ENCODE measurements around the gene UBASH3B.

UBASH3B gene

DNA sequence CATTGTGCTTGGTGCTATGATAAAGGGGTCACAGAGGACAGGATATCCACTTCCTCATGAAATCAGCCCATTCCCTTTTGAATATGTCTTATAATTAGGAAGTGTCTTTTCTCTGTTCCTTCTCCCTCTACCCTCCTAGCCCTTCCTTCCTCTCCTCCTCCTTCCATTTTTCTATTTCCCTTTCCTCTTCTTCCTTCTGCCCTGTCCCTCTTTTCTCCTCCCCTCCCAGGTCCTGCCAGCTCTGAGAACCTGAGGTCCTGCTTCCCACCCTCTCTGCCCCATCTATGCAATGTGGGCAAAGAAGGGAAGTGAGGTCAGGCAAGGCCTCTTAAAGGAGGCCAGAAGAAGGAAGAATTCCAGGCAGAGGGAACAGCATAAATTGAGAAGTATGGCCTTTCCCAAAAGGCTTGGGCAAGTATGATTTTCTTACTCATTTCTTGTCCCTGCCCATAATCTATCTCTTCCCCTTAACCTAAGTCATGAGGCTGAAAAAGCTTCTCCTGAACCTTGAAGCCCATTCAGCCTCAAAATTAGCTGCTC lies 7.7 kb upstream of the UBASH3B start:
- DNase-seq (ENCODE audit: low spot score) = no peak

DNA sequence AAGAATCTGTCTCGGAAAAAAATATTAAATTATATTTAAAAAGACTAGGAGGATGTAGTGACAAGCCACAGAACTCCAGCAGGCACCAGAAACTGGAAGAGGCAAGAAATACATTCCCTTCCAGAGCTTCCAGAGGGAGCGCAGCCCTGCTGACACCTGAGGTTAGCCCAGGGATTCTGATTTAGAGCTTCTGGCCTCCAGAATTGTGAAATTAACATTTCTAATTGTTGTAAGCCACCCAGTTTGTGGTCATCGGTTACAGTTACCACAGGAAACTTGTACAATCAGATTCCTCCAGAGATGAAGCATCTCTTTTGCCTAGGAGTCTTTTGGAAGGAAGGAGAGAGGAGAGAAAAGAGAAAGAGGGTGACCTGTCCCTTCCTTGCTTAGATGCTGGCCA lies 6.4 kb upstream of the UBASH3B start:
- no peak for DNase-seq (ENCODE audit: low spot score)

DNA sequence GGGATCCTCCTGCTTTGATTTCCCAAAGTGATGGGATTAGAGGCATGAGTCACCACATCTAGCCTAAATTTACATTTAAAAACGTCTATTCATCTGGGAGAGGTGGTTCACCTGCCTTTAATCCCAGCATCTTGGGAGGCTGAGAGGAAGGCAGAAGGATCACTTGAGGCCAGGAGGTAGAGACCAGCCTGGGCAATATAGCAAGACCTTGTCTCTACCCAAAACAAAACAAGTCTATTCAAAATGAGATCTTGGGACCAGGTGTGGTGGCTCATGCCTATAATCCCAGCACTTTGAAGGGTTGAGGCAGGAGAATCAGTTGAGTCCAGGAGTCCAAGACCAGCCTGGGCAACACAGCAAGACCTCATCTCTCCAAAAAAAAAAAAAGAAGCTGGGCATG lies 4.9 kb upstream of the UBASH3B start:
- DNase-seq (ENCODE audit: low spot score) = no peak

DNA sequence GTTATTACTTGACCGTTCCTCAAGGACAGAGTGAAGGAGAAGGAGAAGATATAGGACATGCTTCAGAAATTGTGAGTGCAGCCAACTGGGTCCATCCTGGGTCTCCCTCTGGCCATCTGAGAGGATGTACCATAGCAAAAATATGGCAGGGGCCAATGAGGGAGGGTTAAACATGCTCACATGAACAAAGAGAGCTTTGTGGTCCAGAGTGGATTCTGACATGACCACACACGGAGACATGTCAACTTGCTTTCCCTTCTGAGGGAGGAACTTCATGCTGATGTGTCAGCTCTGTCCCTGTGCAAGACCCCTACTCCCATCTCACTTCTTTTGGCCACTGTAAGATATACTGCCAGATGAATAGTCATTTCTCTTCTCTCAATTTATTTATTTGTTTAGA lies 3.0 kb upstream of the UBASH3B start:
- no peak for DNase-seq (ENCODE audit: low spot score)

DNA sequence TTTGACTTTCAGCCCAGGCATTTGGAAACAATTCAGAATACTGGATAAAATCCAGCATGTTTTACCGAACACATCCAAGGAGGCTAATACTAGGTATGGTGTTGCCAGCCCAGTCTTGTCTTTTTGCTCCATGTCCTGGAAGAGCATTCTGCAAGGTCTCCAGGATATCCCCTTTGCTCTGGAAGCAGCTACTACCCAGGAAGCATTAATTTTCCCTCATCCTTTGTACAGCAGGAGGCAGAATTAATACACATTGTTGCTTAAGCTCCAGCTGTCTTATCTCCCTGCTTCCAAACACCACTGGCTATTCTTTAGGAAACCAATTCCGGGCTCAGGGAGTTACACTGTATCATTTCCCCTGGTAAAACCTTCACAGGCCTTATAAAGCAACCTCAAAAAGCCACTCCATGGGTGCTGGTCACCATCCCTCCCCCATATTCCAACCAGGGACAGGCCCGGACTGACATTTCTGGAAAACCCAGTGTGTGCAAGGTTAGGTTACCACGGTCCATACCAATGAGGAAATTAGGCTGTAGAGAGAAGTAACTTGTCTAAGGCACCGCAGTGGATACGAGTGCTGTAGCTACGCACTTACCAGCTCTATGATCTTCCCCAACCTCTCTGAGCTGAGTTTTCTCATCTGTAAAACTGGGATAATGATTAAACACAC lies 1.5 kb upstream of the UBASH3B start:
- no peak for DNase-seq (ENCODE audit: low spot score)

DNA sequence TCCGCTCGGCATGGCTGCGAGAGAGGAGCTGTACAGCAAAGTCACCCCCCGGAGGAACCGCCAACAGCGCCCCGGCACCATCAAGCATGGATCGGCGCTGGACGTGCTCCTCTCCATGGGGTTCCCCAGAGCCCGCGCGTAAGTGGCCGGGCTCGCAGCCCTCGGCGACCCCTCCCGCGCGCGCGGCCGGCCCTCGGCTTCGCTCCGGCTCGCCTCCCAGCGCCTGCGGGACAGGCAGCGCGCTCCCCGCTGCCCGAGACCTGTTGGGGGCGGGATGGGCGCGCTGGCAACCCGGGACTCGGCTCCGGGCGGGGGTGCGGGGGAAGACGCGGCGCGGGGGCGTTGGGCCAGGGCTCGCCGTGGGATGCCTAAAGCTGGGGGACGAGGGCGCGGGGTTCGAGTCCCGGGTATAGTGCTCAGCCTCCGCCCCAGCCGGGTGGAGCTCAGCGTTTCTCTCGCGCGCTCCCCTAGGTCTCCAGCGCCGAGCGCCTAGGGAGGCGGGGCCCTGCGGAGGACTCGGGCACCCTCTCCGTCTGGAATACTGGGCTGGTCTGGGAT lies 630 bp downstream of the UBASH3B start:
- peak; percentile 70 for DNase-seq (ENCODE audit: low spot score)

DNA sequence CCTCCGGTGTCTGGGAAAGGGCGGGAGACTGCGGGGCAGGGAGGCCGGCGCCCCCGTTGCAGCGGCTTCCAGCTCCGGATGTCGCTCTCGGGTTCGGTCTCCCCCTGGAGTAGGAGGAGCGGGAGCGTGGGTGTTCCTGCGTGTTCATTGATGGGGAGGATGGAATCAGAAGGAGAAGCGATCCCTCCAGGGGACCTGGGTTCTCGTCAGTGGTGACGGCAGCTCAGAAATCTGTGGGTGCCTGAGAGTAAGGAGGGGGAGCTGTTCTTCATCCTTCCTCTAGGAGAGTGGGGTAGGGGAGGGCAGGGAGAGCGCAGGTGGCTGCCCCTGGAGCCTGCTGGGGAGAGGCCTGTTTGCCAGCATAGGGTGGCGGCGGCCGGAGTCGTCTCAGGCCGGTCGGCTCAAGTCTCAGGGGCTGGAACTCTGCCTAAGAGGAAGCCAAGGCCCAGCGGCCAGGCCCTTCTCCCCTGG lies 1.1 kb downstream of the UBASH3B start:
- DNase-seq (ENCODE audit: low spot score) = peak; percentile 70

DNA sequence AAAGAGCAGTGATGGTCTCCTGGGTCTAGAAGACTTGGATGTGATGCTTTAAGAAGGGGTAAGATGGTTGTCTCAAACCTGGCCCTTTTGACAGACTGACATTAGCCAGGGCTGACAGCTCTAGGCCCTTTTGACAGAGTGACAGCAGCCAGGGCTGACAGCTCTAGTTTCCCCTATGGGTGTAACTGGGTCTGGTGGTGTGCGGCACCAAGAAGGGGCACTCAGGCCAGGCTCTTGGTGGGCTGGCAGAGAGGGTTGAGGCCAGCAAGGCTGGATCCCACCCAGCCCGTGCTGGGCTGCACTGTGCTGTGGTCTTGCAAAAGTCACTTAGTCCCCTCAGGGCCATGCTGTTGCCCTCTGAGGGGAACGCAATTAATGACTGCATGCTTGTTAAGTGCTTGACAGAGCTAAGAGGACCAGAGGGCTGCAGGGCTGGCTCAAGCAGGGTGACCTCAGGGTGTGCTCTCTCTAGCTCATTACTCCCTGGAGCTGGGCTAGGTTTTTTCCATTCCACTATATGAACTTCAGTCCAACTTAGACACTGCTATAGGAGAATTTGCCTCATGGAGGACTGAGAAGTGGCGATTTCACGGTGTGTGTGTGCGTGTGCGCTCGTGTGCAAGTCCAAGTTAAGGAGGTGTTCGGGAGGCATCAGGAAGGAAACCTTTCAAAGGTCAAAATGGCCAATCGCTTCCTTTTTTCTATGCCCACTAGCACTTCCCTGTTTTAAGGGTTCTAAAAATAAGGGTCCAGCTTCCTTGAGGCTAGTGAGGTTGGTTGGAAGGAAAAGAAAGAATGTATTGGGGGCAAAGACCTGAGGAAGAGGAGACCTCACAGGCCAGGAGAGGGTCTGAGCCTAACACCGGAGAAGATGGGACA lies 4.4 kb downstream of the UBASH3B start:
- no peak for DNase-seq (ENCODE audit: low spot score)

DNA sequence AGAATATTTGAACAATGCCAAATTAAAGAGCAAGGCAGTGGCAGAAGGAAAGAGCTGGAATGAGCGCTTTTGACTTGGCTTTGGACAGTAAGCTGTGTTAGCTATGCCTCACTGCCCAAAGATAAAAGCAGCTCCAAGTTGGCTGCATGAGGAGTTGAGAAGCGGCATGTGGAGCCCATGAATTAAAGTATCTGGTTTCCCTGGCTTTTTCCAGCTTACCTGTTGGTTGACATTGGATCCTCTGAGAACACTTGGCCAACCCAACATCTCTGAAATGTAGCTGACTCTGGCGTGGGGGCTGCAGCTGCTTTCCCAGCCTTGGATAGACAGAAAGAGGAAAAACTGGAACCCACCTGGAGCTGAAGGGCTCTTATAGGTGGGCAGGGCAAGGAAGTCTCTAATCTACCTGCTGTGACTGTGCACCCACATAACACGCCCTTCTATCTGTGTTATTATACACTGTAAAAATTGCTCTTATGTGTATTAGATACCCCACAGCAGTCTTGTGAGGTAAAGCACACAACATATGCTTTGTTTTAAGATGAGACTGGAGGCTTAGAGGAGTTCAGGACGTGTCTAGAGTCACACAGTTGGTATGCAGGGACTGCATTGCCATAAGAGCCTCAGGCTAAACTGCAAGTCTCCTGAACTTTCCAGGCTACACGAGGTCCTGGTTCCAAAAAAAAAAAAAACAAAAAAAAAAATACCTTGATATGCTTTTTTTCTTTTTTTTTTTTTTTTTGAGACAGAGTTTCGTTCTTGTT lies 5.8 kb downstream of the UBASH3B start:
- DNase-seq (ENCODE audit: low spot score) = no peak

DNA sequence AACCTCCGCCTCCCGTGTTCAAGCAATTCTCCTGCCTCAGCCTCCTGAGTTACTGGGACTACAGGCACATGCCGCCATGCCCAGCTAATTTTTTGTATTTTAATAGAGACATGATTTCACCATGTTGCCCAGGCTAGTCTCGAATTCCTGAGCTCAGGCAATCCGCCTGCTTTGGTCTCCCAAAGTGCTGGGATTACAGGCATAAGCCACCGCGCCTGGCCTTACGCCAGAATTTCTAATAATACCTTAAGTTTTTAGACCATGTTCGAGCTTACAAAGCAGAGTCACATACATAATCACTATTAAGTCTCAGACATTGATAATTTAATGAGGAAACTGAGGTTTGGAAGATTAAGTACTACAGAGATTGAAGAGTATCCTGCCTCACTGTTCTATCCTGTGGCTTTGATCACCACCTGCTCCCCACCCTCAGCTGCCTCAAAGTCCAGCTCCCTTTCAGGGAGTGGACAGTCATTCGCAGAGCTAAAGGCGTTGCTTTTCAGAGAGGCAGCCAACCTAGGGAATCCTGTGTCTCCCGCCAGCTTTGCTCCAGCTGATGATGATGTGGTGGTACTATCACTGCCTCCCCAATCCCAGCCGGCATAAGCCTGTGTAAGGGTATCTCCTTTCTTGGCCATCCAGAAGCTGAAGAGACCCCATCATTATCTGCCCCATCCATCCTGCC lies 7.7 kb downstream of the UBASH3B start:
- no peak for DNase-seq (ENCODE audit: low spot score)

DNA sequence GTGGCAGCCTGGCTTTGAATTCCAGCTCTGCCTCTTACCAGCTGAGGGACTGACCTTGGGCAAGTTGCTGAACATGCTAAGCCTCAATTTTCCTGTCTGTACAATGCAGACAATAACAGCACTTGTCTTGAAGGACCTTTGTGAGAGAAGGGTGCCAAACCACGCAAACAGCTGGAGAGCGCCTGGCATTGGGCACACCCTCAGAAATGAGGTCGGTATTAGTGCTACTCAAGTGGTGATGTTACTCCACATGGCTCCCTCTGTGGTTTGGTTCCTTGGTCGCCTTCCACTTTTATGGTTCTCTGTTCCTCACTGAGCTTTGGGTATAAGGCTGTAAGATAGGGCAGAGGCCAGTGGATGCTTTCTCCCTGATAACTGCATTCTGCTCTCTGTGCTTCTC lies 8.2 kb downstream of the UBASH3B start:
- DNase-seq (ENCODE audit: low spot score) = no peak

DNA sequence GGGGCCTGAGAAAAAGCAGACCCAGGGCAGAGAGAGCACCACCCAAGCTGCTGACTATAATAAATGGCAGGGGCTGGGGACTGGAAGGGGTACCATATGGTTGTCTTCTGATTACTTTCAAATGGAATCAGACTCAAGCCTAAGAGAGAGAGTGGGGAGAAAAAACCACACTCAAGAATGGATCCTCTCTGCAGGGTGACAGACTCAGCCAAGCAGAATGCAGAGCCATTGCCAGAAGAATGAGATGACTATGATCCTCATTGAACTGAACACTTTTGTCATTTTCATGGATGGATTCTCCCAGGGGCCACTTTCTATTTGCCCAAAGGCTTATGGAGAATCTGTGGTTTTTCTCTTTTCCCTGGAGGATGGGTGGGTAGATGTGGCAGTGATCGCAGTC lies 8.7 kb downstream of the UBASH3B start:
- no peak for DNase-seq (ENCODE audit: low spot score)

DNA sequence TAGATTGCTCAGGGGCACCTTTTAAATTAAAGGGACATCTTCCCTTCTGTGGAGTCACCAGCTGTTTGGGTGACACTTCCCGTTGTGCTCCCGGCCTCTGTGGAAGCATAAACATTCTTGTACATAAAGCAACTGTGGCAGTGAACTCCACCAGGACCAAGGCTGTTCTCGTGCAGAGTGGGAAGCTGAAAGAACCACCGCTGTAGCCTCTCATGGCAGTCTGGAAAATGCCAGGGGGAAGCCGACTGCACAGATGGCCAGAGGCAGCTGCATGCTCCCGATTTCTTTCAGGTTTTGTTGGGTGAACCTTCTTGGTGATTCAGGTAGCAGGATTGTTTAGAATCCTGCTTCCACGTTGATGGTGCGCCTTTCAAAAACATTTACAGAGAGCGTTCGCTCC lies 10.3 kb downstream of the UBASH3B start:
- no peak for DNase-seq (ENCODE audit: low spot score)

DNA sequence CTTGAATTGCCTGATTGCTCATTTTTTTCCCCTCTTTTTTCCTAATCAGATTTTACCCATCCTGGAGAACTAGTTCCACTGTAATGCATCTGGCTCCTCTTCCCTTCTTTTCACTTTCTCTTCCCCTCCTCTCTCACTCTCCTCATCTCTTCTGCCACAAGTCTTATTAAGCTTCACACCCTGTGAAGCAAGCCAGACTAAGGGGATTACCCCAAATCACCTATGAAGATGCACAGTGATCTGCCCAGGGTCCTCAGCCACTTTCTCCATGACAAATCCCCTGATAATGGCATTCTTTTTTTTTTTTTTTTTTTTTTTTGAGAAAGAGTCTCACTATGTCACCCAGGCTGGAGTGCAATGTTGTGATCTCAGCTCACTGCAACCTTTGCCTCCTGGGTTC lies 11.2 kb downstream of the UBASH3B start:
- no peak for DNase-seq (ENCODE audit: low spot score)

DNA sequence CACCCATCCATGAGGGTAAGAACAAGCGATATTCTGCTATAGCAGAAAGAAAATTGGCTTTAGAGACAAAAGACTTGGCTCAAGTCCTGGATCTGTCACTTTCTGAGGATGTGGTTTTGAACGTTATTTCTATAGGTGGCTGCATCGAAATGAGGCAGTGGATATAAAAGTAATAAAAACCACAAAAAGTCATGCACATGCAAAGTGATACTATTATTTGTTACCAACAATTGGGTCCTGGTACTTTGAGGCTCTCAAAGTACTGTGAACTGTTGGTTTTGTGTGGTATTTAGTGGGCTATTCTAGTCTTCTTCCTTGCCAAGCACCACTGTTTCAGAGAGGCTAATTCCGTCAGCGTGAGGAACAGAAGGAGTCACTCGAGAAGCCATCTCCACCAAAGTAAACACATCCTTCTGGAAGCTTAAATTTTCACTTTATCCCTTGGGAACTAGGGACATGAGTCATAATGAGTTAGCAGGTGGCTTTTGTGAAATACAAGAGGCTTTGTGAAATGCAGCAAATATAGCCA lies 13.1 kb downstream of the UBASH3B start:
- peak; percentile 26 for DNase-seq (ENCODE audit: low spot score)

DNA sequence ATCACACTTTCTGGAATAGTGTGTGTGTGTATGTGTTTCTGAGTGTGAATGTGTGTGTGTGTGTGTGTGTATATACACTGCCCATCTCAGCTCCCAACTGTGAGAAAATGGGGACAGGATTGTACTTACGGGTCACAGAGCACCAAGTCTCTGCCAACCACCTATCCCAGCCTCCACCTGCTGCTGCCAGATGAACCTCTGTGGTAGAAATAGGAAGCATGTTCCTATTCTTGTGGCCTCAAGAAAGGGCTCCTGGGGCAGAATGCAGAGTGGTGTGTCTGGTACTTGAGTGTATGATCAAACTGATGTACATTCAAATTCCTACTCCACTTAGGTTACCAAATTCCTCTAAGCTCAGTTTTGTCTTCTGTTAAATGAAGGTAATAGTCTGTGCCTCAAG lies 14.6 kb downstream of the UBASH3B start:
- no peak for DNase-seq (ENCODE audit: low spot score)

DNA sequence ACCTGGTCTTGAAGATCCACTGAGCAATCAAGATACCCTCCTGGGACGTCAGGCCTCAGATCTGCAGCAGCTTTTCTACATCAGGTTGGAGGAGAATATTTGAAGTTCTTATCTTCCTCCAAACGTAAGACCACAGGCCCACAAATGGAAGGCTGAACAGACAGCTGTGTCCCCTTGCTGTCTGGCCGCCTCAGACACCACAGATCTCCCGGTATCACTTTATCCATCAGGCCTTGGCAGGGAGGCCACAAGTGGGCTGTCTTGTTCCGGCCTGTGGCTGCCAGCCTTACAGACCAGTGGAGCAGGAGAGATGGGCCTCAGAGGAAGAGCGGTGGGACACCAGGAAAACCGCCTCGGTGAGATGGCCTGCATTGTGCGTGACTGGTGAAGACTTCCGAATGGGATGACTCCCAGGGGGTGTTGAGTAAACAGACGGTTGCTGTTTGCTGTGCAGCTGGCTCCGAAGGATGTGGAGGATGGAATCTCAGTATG lies 15.9 kb downstream of the UBASH3B start:
- no peak for DNase-seq (ENCODE audit: low spot score)

DNA sequence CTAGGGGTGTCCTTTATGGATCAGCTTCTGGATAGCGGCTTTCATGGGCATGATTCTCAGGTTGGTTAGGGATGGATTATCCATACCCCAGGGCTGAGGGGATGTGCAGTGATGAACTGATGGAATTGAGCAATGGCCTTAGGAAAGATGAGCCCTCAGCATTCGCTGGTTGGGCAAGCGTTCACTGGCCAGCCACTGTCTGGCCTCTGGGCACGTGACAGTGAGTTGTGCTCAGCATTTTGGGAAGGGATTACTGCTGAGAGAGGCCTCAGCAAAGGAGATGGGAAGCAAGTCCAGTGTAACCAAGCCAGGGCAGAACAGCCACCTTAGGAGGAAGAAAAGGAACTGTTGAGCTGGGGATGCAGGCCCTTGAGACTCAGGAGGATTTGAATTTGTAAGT lies 17.4 kb downstream of the UBASH3B start:
- DNase-seq (ENCODE audit: low spot score) = no peak

DNA sequence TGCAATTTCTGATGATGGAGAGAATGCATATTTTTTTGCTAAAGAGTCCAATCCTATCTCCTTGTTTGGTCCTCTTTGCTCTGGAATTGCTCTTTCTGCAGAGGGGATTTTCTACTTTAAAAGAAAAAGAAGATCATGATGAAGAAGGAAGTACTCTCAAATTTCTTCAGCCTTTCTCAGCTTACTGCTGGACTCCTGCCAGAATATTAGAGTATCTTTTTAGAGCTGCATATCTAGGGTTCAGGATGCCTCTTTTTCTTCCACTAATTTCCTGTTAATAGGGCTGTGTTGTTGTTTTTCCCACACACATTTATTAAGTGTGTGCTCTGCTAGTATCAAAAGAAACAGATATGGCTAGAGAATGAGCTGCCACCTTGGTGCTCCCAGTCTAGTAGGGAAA lies 18.2 kb downstream of the UBASH3B start:
- no peak for DNase-seq (ENCODE audit: low spot score)

DNA sequence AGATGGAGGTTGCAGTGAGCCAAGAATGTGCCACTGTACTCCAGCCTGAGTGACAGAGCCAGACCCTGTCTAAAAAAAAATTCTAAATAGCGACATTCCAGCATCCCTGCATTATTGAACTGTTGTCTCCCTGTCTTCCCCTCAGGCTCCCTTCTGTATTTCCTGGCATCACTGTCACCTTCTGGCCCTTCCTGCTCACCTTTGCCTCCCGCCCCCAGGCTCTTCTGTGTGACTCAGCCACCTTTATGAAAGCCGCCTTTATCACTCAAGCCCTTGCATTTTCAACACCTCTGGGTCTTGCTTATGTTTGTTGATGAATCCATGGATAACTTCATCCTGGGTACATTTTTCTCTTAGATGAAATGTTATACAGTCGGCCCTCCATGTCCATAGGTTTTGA lies 21.1 kb downstream of the UBASH3B start:
- no peak for DNase-seq (ENCODE audit: low spot score)

DNA sequence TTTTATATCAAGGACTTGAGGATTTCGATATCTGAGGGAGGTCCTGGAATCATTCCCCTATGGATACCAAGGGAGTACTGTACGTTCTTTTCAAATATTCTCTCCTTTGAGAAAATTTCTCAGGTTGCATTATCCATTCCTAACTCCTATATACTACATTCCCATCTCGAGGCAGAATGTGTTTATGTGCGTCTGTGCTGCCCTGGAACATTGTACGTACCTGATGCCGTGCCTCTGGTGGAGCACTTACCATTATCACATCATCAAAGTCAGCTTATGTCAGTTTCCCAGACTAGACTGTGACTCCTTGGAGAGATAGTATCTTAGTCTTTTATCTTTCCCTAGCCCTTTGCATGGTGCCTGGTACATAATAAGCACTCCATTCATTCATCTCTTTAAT lies 21.7 kb downstream of the UBASH3B start:
- no peak for DNase-seq (ENCODE audit: low spot score)
